GM19239 (cell line): Measurements from ENCODE around the gene C1QA.
"Not testable (repeated sequence)": the region's sequence is repeated elsewhere in the genome, so short reads cannot be mapped to it uniquely, and the experiment has no call there.

ENCODE experiments used
- DNase-seq: peaks from one replicate; pipeline ENCODE4 v3.0.0; 2011; ENCODE audit warnings: low spot score; ENCODE audit not compliant: insufficient read length
- FAIRE-seq: peaks from 2 replicates; lab custom pipeline; 2011; peaks lifted over from hg19 to GRCh38; lab: Jason Lieb, UNC

C1QA gene

GRCh38 chr1:22668840-22669239, 32.4 kb downstream of the C1QA start:
- FAIRE-seq, DNase-seq: not testable (repeated sequence)

GRCh38 chr1:22670352-22670975, 34.0 kb downstream of the C1QA start:
- DNase-seq (no peak), FAIRE-seq (no peak)

DNA sequence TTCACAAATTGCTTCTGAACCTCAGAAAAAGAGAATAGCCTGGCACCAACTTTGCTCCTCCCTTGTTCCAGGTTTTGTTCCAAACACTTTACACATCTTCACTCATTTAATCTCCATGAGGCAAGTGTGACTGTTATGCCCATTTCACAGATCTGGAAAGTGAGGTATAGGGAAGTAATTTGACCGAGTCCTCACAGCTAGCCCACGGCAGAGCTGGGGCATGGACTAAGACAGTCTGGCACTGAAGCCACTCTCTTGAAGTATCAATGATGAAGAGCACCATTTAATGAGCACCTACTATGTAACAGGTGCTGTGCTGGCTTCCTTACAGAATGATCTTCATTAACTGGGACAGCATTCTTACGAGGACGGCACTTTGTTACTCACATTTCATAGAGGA, 35.6 kb downstream of the C1QA start:
- no peak for FAIRE-seq

DNA sequence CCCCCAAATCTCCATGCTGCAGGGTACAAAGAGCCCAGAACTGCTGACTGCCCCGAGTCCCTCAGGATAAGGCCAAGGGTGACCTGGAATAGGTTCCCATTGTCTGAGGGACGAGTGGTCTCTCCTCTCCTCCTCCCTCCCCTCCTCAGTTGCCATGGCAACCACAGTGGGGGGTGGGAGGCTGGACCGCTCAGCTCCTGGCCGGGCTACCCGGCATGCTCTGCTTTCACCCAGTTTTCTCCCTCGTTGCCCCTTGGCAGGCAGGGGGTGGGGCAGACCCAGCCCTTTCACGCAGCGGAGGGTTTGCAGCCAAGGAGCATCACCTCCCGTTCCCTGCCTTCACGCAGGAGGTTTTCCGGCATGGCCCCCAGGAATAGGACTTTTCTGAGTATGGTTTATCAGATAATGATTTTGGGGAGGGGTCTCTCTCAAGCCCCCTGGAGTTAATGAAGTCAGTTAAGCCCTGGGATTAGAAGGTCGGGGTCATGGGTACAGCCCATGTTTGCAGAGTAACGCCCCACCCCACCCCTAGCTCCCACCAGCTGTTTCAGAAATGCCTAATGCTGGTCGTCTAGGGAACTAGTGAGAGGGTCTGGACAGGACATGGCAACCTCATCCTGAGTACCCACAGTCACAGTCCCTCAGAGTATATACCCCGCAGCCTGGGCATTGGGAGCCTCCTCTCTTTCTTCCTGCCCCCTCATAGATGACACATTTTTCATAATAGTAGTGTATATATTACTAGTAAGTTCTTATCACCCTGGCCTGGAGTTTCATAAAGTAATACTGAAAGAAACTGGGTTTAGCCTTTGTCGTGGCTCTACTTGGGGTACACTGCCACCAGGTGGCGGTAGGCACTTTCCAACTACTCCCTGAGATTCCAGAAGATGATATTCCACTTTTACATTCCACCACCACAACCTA, 37.3 kb downstream of the C1QA start:
- no peak for FAIRE-seq

More for the DNA sequence above, 35.6 kb downstream of the C1QA start:
- no peak for DNase-seq

GRCh38 chr1:22674410-22674749, 38.0 kb downstream of the C1QA start:
- no peak for FAIRE-seq
- DNase-seq: no peak

More for the DNA sequence above, 37.3 kb downstream of the C1QA start:
- peak; percentile 47 for DNase-seq

- FAIRE-seq: not testable (repeated sequence)
Observed at GRCh38 chr1:22676151-22676550, 39.7 kb downstream of the C1QA start.

DNA sequence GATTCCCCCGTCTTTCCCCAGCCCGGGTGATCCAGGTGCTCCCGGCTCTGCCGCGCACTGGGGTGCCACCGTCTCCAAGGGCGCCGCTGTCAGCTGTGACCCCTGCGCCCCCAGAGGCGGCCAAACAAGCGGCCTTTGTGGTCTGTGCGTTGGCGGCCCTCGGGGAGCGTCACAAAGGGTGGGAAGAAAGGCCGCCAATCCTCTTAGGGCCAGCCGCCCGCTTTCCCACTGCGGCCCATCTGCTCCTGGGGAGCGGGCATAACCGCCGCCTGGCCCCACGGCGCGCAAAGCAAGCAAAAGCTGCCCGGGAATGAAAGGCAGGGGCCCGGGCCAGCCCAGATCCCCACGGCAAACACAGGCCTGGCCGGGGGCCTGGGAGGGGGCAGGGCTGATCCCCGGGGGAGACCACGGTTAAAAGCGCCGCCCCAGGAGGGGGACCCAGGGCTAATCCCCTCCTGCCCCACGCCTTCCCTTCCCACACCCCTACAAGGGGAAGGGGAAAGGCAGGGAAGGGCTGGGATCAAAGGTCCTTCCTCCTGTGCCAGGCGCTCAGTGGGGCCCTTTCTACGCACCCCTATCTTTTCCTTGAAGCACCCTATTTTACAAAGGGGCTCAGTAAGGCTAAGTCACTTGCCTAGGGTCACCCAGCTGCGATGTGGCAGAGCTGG, 40.6 kb downstream of the C1QA start:
- DNase-seq: no peak
- FAIRE-seq: no peak

More at GRCh38 chr1:22676151-22676550, 39.7 kb downstream of the C1QA start:
- DNase-seq: not testable (repeated sequence)

DNA sequence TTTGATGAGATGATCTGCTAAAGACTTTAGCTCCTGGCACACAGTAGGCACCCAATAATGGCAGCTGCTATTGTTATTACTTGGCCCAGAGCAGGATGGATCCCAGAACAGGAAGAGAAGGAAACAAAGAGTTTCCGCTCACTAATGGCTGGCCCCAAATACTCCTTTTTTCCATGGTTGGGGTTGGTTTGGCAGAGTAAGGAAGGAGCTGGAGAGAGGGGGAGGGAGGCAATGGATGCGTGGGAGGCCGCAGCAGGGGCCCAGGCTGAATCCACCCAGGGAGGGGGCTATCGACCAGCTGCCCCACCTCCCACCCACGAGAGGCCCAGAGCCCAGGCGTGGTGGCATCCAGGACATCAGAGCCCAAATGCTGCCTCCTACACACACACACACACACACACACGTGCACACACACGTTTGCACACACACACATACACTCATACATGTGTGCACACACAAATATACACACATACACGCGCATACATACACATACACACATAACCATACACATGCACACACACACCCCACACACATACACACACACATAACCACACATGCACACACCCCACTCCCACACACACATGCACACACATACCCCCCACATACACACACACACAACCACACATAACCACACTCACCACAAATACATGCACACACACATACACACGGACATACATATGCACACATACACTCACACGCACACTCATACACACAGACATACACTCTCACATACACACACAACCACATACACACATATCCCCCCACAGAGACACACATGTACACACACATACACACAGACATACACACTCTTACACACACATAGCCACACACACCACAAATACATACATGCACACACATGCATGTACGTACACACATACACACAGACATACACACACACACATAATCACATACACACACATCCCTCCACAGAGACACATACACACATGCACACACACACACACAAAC, 41.8 kb downstream of the C1QA start:
- DNase-seq: no peak
- FAIRE-seq: no peak

GRCh38 chr1:22680726-22681125, 44.3 kb downstream of the C1QA start:
- DNase-seq (no peak), FAIRE-seq (no peak)

- DNase-seq (no peak), FAIRE-seq (no peak)
Observed at GRCh38 chr1:22681556-22682276, 45.3 kb downstream of the C1QA start.

- FAIRE-seq: no peak
- no peak for DNase-seq
Observed at GRCh38 chr1:22683547-22683946, 47.1 kb downstream of the C1QA start.

DNA sequence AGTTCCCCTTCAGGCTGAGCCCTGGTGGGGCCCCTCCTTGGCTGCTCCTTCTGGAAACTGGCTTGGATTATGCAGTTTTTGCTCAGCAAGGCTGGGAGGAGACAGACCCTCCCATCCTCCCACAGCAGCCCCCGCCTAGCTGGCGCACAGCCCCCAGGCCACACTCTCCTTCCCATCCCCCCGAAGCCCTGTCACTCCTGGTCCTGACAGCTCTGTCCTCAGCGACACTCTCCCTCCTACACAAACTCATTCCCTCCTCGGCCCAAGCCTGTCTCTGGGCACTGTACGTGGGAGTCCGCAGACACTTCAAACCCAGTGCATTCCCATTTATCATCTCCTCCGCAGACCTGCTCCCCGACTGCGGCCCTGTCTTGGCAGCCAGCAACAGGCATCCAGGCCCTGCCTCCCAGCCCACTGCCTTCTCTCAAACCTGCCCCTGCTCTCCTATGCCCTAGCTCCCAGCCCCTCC, 49.2 kb downstream of the C1QA start:
- DNase-seq (no peak), FAIRE-seq (no peak)

DNA sequence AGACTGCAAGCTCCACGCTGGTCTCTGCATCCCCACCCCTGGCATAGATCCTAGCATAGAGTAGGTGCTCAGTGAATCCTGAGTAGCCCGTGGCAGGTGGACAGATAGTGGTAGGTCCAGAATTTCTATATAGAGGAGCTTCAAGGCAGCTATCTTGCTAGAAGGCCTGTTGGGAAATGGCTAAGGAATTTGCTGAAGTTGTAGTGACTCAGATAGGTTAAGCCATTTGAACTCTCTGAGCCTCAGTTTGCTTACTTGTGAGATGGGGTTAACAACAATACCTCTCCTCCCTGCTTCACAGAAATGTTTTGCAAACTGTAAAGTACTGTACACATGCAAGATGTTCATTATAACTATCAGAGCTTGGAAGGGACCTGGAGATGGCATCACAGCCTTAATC, 50.8 kb downstream of the C1QA start:
- DNase-seq (no peak), FAIRE-seq (no peak)

DNA sequence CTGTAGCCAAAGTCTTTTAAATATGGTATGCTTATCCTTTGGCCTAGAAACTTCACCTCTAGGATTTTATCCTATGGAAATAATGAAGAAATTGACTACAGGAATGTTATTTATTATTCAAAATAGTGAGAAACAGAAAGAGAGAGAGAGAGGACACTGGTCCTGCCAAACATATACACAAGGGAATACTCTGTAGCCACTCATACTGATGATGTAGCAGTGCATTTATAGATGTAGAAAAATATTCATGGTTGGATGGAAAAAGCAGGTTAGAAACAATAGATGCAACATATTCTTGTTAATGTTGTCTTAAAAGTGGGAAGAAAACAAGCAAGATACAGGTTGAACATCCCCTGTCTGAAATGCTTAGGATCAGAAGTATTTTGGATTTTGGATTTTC, 52.0 kb downstream of the C1QA start:
- DNase-seq (no peak), FAIRE-seq (no peak)
